ENCODE results near the gene SLC28A1.
"Not testable (repeated sequence)": the region's sequence is repeated elsewhere in the genome, so short reads cannot be mapped to it uniquely, and the experiment has no call there.

SLC28A1 gene

DNA sequence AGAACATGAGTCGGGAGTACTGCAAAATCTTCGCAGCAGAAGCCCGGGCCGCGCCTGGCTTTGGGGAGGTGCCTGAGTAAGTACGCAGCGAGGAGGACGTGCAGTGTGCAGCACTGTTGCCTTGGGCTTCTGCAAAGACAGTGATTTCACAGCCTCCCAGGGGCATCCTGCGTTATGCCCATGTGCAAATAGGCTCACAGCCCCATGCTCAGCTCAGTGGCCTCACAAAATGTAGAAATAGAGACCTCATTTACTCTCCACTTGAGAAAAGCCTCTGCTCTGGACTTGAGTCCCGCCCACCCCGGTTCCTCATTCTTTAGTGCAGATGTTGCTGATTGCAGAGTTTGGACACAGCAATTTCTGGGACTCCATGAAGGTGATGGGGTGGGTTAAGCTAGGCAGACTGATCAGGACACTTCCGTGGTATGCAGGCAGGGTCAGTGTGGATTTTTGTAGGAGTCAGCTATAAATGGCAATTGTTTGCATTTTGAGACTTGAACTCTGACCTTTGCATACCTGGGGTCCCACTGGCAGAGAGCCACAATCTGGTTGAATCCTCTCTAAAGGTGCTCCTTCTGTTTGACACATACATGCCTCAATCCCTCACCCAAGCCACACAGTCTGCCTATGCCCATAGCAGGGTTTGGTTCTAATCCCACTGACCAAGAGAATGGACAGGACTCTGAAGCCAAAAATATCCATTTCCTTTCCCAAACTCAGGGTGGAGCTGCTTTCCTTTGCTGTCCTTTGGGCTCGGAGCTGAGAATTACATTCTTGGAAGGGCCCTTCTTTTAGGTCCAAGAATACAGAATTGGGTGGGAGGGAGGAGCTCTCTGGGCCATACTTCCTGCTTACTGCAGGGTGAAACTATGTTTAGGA, 20.7 kb upstream of the SLC28A1 start:
- DNase-seq, result no peak

DNA sequence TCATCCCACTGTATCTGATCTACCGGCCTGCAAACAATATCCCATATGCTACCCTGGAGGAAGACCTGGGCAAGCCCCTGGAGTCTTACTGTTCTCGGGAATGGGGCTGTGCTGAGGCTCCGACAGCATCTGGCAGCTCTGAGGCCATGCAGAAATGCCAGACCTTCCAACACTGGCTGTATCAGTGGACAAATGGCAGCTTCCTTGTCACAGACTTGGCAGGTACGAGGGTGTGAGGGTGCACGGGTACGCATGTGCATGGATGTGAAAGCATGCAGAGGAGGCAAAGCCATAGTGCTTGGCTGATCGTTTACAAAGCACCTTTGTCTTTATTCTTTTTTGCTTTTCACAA, 20.0 kb upstream of the SLC28A1 start:
- DNase-seq, result no peak

DNA sequence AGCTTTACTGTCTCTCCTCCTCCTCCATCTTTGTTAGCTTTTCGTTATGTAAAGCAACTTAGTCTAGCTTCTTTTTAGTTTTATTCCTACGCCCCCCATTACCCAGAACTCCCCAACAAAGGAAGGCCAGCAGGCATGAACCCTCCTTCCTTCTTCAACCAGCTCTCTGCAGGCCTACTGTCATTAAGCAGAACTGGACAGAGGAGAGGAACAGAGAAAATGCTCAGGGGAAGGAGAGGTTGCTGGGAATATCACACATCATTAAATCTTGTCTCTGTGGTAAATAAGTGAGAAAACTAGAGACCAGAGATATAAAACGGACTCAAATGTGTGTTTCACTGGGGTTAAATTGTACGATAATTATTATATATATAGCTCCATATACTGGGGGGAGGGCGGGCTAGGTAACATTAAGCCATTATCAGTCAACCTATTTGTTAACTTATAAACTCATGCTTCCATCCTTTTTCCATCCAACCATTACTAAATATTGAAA, 19.3 kb upstream of the SLC28A1 start:
- no peak for DNase-seq

DNA sequence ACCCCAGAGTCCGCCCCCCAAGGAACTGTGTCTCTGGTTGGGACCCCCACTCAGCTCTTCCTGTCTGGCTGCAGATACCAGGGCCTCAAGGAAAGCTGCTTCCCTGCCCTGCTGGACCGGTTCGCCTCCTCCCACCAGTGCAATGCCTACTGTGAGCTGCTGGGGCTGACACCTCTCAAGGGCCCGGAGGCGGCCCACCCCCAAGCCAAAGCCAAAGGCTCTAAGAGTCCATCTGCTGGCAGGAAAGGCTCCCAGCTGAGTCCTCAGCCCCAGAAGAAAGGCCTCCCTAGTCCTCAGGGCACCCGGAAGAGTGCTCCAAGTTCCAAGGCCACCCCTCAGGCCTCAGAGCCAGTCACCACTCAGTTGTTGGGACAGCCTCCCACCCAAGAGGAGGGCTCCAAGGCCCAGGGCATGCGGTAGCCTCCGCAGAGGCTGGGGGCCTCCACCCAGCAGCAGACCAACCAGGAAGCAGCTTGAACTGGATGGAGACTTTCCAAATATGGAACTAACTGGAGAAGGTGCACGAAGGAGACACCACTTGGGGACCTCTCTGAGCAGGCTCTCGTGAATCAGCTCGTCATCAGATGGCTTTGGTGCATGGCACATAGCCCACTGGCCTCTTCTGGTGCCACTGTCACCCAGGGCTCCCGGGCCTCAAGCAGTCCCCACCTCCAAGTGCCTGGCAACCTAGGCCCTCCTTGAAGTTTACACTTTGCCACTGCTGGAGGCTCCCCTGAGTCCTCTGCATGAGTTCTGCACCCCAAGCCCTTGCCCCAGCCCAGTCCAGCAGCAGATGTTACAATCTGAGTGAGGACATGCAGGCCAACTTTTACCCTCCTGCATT, 16.2 kb upstream of the SLC28A1 start:
- no peak for DNase-seq

DNA sequence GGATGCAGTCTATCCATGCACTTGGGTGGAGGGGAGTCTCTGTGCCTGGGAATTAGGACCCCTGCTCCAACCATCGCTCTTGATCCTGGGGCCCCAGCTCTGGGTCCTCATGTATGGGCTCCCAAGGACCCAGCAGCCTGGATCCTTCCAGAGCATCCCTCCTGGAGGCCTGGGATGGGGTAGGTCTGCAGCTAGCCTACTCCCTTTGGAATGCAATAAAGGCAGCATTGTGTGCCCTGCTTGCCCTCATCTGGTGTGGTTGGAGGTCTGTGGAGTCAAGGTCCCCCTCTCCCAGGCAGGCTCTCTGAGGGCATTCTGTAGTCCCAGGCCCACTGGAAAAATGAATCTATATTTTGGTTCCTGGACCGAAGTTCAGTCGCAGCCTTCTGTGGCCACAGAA, 15.0 kb upstream of the SLC28A1 start:
- DNase-seq, result no peak

DNA sequence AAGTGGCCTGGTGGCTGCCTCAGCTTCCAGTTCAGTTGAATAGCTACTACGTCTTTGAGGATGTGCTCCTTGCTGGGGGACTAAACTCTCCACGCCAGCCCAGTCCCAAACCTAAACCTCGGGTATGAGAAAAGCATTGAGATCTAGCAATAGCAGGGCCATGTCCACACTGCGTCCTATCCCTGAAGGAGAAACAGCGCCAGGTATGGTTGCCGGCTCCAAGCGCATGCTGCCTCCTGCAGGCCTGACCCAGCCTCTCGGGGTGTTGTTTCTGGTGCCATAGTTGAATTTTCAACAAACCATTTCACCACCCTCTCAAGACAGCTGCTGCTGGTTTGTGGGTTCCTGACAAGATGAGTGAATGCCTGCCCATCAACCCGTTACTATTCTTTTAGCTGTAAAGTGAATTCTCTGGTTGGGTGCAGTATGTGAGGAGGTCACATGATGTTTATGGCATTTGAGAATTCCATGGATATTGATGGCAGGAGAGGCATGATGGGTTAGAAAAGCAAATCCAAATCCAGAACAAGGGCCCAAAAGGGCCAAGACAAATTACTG, 13.0 kb upstream of the SLC28A1 start:
- no peak for DNase-seq

DNA sequence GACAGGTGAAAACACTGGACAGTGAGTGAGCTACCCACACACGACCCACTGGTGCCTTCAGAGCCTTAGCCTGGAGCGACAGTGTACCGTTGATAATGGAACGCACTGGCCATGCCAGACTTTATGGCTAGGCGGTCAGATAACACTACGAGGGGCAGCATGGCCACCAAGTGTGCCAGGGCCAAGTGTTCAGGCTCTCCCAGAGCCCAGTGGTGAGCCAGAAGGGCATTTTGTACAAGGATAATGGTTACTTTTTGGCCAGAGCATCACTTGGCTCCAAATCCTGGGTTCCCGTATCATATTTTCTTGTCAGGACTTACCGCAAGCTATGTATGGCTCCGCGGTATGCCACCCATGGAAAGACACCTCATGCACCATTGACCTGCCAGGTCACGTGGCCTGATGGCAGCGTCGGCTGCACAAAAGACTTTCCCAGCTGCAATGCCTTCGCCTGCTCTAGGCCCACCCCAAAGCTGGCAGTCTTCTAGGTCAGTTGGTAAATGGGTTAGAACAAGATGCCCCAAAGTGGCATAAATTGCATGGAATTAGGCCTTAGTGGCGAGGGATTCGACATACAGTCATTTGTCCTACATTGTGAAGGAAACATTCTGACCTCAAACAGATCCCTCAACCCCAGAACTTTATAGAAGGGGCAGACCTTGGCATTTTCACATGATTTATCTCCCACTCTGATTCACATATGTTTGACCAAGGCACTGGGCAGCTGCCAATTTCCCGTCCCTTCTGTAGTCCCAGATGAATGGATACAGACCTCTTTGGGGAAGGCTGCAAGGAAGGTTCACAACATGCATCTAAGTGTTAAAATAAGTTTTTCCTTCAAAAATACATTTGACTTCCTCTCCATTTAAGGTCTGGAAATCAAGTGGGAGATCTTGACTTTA, 12.2 kb upstream of the SLC28A1 start:
- DNase-seq, result no peak

DNA sequence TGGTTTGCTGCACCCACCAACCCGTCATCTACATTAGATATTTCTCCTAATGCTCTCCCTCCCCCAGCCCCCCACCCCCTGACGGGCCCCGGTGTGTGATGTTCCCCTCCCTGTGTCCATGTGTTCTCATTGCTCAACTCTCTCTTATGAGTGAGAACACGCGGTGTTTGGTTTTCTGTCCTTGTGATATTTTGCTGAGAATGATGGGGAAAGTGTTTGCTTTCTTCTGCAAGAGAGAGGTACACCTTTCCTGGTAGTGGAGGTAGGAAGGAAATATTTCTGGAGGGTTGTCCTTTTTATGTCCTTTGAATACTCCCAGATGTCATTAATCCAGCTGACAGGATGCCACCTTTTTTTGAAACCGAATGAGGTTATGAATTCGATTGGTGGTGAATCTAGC, 10.5 kb upstream of the SLC28A1 start:
- DNase-seq, result no peak

DNA sequence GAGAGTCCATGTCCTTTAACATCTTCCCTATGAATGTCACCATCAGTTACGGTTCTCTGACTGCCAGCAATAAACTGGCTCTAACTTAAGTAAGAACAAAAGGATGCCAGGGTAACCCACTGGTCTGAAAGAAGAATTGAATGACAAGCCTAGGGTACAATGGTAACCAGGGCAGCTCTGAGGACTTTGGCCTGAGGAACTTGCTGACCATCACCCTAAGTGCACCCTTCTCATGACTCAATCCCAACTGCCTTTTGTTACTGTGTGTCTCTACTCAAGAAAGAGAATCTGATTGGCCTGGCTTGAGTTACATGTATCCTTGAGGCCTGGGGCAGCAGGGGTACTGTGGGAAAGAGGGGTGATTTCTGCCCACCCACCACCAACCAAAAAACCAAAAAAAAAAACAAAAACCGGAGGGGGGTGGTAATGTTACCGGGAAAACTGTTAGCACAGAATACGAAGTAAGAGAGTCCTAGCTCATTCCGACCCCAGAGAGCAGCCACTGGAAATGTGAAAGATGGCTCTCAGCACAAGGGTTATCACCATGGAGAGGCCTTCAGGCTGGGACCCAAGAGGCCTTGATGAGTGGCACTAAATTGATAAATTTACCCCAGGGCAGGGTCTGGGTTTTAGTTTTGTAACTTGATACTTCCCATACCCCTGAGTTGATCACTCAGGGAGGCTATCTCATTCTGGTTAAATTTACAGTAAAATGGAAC, 9.3 kb upstream of the SLC28A1 start:
- no peak for DNase-seq

DNA sequence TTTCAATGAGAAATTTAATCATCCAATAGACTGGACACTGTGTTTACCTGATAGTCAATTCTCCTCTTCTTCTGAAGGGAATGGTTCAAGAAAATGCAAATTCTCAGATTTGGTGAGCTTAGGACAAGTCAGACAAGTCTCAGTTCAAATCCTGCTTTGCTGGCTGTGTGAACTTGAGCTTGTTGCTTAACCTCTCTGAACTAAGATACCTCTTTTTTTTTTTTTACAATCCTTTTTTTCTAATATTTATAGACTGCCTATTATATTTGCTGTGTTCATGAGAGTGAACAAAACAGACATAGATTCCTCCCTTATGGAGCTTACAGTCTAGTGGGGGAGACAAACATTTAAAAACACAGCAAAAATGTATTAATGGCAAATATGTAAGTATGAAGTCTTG, 8.2 kb upstream of the SLC28A1 start:
- DNase-seq, result no peak

DNA sequence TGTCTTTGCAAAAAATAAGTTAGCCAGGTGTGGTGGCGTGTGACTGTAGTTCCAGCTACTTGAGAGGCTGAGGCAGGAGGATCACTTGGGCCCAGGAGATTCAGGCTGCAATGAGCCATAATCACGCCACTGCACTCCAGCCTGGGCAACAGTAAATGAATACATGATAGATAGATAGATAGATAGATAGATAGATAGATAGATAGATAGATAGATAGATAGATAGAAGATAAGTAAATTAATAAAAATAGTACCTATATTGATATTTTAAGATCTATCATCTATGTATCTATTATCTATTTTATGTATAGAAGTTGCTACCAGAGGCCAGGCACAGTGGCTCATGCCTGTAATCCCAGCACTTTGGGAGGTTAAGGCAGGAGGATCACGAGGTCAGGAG, 6.8 kb upstream of the SLC28A1 start:
- DNase-seq, result not testable (repeated sequence)

DNA sequence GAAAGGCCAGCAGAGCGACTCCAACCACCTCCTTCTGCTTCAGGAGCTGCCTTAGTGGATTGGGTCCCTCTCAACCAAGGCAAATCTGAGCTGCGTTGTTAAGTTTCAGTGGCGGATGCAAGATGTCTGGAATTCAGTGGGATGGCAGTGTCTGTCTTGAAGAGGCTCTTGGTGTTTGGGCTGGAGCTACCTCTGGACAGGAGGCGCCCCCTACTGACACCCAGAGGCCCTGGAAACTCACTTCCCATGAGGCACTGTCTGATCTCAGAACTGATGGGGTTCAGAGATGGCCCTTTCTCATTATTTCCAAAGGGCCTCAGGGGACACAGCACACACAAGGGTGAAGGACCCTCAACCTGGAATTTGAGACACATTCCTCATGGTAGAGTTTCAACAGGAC, 6.0 kb upstream of the SLC28A1 start:
- DNase-seq, result peak in 4 of 5 donors; percentile 19 to 62 (median 38)

DNA sequence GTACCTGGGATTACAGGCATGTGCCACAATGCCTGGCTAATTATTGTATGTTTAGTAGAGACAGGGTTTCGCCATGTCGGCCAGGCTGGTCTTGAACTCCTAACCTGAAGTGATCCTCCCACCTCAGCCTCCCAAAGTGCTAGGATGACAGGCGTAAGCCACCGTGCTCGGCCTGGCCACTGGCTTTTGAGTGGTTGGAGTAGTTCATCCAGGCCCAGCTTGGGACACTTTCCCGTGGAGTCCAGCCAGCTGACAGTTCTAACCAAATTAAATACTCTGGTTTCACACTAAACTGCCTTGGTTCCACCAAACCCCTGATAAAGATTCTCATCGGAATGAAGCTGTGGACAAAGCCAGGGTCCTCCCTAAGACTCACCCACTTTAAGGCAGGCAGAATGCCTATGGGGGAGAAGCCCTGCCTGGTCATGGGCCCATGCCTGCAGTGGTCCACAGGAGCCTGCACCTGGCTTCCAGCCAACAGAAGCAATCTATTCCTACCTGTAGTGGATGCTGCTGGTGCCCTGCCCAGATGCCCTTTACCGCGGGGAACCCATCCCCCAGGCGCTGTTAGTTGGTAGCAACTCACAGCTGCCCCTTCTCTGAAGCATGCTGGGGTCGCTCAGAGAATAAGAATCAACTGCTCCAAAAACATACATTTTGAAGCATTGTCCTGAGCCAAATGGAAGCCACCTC, 5.2 kb upstream of the SLC28A1 start:
- no peak for DNase-seq

DNA sequence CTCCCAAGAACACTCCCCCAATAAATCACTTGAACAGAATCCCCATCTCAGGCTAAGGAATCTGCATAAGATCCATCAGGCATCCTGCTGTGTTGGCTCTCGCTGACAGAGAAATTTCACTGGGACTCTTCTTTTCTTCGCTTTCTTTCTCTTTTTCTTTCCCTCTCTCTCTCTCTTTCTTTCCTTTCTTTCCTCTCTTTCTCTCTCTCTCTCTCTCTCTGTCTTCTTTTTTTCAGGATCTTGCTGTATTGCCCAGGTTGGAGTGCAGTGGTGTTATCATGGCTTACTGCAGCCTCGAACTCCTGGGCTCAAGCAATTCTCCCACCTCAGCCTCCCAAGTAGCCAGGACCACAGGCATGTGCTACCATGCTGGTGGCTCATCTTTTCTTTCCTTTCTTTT, 4.5 kb upstream of the SLC28A1 start:
- no peak for DNase-seq

DNA sequence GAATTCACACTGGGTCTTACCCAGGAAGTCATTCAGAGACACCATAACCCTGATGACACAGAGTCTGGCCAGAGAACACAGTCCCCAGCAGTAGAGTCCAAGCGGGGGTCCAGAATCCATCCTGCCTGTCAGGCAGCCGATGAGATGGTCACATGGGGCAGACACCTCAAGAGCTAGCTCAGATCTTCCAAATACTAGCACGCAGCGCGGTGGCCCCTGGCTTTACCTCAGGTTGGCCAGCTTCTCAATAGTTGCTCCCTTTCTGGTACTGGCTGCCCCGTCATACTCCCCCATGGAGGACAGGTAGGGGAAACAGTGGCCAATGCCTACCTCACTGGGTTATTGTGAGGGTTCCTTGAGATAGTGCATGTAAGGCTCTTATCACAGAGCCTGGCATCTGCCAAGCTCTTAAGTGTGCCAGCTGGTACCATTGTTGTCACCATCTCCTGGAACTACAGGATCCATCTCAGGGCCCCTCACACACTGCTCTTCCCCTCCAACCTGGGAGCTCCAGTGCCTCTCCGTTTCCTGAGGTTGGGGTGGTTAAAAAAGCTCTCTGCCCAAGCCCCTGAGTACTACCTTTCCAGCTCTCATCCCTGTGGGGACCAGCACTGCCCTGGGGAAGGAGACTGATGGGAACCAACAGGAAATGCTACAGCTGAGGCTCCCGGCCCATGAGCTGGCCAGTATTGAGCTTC, 3.5 kb upstream of the SLC28A1 start:
- DNase-seq, result no peak

DNA sequence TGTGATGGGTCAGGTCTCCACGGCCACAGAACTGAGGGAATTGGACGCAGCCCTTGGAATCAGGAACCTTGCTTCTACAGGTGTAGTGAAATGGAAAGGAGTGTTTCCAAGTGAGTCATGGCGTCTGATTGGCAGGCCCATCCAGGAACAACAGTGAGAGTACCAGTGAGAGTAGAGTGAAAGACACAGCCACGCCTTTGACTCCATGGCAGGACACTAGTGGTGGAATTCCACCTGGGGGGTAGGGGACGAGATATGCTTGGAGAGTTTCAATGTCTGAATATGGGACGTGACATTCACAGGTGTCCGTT, 3.0 kb upstream of the SLC28A1 start:
- no peak for DNase-seq

DNA sequence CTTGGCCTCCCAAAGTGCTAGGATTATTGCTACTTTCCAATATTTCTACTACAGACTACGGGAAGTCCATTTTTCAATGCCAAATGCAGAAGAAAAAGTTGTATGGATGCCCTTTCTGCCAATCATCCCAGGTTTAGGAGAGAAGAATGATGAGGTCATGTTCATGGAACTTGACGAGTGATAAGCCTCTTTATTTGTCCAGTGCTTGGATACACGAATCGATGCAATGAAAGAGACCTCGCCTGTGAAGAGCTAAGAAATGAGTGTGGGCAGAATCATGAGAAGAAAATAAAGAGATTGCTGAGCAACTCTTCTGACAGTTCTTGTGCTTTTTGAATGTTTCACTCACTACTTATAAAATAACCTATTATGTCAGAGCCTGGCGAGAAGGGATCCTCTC, 996 bp upstream of the SLC28A1 start:
- no peak for DNase-seq

DNA sequence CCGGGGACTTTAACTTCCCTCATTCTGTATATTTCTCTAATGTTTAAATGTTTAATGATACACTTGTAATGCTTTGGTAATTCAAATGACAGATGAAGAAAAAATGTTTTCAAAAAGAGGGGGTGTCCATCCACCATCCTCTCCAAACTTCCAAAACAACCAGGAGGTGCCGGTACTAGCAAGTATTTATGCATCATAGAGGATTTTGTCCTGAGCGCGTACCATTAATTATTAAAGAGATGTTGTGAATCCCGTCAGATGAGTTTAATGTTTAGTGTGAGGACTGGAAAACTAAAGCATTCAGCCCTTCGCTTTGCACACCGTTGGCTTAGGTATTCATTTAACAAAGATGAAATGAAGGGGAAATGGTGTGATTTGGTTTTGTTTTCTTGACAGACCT, 1.3 kb downstream of the SLC28A1 start:
- no peak for DNase-seq

DNA sequence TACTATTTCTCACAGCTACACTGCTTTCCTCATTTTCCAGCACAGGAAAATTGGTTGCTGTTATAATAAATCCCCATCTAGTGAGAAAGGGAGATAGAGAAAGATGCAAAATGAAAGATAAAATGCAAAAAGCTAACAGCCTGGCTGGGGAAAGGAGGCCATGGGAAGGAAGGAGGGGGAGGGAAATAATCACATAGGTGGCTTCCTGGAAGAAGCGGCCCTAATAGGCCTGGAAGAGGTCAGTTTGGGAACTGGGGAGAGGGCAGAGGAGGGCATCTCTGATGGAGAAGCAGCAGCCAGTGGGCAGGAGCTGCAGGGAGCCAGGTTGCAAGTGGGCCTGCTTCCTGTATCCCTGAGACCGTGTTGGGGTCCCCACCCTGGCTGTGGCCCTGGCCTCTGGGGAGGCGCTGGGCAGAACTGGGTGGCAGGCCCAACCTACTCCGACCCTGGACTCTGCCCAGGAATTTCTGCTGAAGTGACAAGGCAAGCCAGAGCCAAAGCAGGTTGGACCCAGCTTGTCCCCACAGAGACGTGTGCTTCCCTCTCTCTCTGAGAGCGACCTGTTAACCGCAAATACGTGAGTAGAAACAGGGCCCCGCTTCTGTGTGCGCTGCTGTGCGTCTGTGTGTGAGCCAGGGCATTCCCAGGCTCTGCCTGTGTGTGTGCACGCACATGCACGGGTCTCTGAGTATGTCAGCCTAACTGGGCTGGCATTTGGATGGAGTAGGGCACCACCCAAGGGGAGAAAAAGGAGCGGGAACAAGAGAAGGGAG, 1.9 kb downstream of the SLC28A1 start:
- no peak for DNase-seq

DNA sequence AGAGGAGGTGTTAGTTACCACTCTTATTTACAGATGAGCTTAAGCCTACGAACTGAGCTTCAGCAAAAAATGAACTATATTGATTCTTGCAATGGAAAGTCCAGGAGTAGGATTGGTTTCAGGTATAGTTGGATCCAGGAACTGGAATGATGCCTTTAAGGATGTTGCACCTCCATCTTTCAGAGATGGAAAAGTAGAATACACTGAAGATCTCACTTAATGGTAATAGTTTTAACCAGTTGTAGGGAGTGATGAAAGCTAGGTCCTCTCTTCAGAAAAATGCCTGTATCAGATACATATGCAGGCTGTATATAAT, 2.5 kb downstream of the SLC28A1 start:
- no peak for DNase-seq
